ENCODE results near the gene CD9. TPM values are rescaled to one million over a fixed set of nuclear protein-coding genes. Genes with fewer than 3 reads are reported as not detected.

Gene CD9
- total and polyA plus RNA-seq, 8 donors, result 100 to 512 (median 121) TPM

GRCh38 chr12:6198556-6198955 lies 1.6 kb upstream of the CD9 start:
- no peak overlapping the region for H3K4me3 ChIP-seq

DNA sequence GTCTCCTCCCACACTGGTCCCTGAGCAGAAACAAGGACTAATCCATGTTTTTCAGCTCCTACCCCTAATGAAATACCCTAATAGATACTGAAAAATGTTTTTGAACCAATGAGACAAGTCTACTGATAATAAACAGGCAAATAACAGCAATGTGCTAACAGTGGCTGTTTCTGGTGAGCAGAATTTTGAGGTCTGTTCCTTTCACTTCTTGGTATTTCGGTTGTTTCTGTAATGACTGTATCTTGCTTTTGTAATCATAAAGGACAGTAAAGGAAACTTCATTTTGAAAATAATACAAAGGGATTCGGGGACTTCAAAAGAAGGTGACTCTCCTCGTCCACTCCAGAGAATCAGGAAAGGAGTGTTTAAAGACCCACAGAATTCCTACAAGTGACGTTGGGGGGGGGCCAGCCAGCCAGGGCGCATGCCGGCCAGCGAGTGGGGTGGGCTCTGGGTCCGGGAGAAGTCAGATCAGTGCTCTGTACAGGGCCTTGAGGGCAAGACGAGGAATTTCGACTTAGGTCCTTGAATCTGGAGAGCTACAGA lies 1.1 kb upstream of the CD9 start:
- ATAC-seq, result no peak
- peak overlapping the region; percentile 87 to 93 for H3K27ac ChIP-seq
- H3K36me3 ChIP-seq, result no peaks in the 10 kb centered on the region
- H3K9me3 ChIP-seq, result no peaks in the 10 kb centered on the region
- H3K4me1 ChIP-seq, result peaks cover 13 to 54% of the 10 kb centered on the region in 2 donors
- intact Hi-C loops (cut with DNase I), result loop anchor here in 1 of 2 donors (5.0 kb wide), 1 partner anchor 78 kb away; no protein-coding TSS in a partner anchor
- H3K27me3 ChIP-seq, result peaks cover 0 to 42% of the 10 kb centered on the region in 2 donors
- H3K4me3 ChIP-seq, result peak overlapping the region; percentile 29 to 68
- no peak for TF ChIP-seq CTCF (IDR thresholded peaks at IDR 0.05)
- DNase-seq, result peak in 1 of 4 donors; percentile 52

More at GRCh38 chr12:6198556-6198955, 1.6 kb upstream of the CD9 start:
- intact Hi-C loops (cut with DNase I), result loop anchor here in 1 of 2 donors (5.0 kb wide), 1 partner anchor 79 kb away; no protein-coding TSS in a partner anchor
- Histone ChIP-seq H3K4me1 (peaks cover 12 to 49% of the 10 kb centered on the region in 2 donors), H3K9me3 (no peaks in the 10 kb centered on the region), H3K27me3 (peaks cover 0 to 47% of the 10 kb centered on the region in 2 donors), H3K27ac (peak overlapping the region in 1 of 2 donors; percentile 13), H3K36me3 (no peaks in the 10 kb centered on the region)
- no peak for TF ChIP-seq CTCF (IDR thresholded peaks at IDR 0.05)
- DNase-seq, result peak in 1 of 4 donors; percentile 50
- ATAC-seq, result no peak

- DNase-seq (peak in 2 of 4 donors; percentile 70 to 86), ATAC-seq (peak; percentile 15)
- Histone ChIP-seq H3K9me3 (no peaks in the 10 kb centered on the region), H3K27ac (peak overlapping the region; percentile 87 to 93), H3K4me3 (peak overlapping the region; percentile 29 to 68), H3K4me1 (peaks cover 19 to 60% of the 10 kb centered on the region in 2 donors), H3K27me3 (peaks cover 0 to 41% of the 10 kb centered on the region in 2 donors), H3K36me3 (no peaks in the 10 kb centered on the region)
- intact Hi-C loops (cut with DNase I), result loop anchor here (5.0 to 10.0 kb wide), 2 partner anchors 65 to 78 kb away; no protein-coding TSS in a partner anchor
- TF ChIP-seq CTCF (IDR thresholded peaks at IDR 0.05), result no peak
Measured at GRCh38 chr12:6199531-6200255, 507 bp upstream of the CD9 start.

DNA sequence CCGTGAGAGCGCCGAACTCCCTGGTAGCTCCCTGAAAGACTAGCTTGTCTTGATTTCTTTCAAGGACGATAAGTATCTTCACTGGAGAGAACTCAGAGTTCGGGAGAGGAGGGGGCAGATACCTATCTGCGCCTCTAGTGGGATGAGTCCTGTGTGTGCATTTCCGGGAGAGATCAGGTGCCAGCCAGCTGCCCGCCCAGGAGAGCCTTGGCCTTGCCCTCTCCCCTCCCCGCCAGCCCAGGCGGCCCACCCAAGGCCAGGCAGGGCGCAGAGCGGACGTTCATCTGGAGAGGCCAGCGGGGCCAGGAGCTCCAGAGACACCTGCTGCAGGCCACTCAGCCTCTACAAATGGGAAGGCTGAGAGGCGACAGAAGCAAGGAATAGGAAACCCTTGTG lies 1.0 kb downstream of the CD9 start:
- peak overlapping the region; percentile 87 to 93 for H3K27ac ChIP-seq
- intact Hi-C loops (cut with DNase I), result loop anchor here in 1 of 2 donors (10.0 kb wide), 1 partner anchor 64 kb away; no protein-coding TSS in a partner anchor
- H3K9me3 ChIP-seq, result no peaks in the 10 kb centered on the region
- peaks cover 0 to 41% of the 10 kb centered on the region in 2 donors for H3K27me3 ChIP-seq
- peak; percentile 48 for ATAC-seq
- no peaks in the 10 kb centered on the region for H3K36me3 ChIP-seq
- TF ChIP-seq CTCF (IDR thresholded peaks at IDR 0.05), result no peak
- H3K4me1 ChIP-seq, result peaks cover 31 to 62% of the 10 kb centered on the region in 2 donors
- DNase-seq, result no peak
- H3K4me3 ChIP-seq, result peak overlapping the region; percentile 68 to 79

DNA sequence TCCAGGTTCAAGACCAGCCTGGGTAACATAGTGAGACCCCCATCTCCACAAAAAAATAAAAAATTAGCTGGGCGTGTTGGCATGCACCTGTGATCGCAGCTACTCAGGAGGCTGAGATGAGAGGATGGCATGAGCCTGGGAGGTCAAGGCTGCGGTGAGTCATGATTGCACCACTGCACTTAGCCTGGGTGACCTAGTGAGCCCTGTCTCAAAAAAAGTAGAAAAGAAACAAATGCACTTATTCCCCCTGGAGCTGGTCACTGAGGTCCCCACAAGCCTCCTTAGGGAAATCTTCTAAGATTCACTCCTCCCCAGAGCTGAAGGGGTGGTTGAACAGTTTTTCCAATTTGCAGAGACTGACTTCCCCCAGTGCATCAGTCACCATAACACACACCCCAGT lies 1.6 kb downstream of the CD9 start:
- Histone ChIP-seq H3K36me3 (no peaks in the 10 kb centered on the region), H3K9me3 (no peaks in the 10 kb centered on the region), H3K4me3 (peak overlapping the region; percentile 68 to 79), H3K27ac (peak overlapping the region; percentile 87 to 93), H3K4me1 (peaks cover 32 to 66% of the 10 kb centered on the region in 2 donors), H3K27me3 (peaks cover 0 to 41% of the 10 kb centered on the region in 2 donors)
- peak; percentile 22 for ATAC-seq
- intact Hi-C loops (cut with DNase I), result loop anchor here in 1 of 2 donors (10.0 kb wide), 1 partner anchor 63 kb away; no protein-coding TSS in a partner anchor
- no peak for TF ChIP-seq CTCF (IDR thresholded peaks at IDR 0.05)
- no peak for DNase-seq
